Neural cell (in vitro differentiated cells): ENCODE results near the gene PNPLA6. TPM values are rescaled to one million over a fixed set of nuclear protein-coding genes. Genes with fewer than 3 reads are reported as not detected.
A peak's percentile ranks its signal among the peaks of the same experiment; 100 is the strongest.

Experiments used
- H2AFZ ChIP-seq: fragments of 200-600, 300-800 bp; sonication (generic), shearing (Covaris generic); 2 replicates; pipeline ENCODE4 v1.6.0; 2014; ENCODE audit warnings: low read depth, mild to moderate bottlenecking, antibody characterized with exemption, low read length, moderate library complexity
- H3F3A ChIP-seq: fragments of 200-600 bp; shearing (Covaris generic); 2 replicates; pipeline ENCODE4 v1.6.1; 2016; ENCODE audit warnings: mild to moderate bottlenecking, moderate library complexity, mixed read lengths, antibody characterized with exemption, low read length; ENCODE audit not compliant: insufficient read depth, poor library complexity, severe bottlenecking
- H3K27ac ChIP-seq: fragments of 200-600, 300-800 bp; sonication (generic), shearing (Covaris generic); 2 replicates; pipeline ENCODE4 v1.5.1; 2014; ENCODE audit warnings: mild to moderate bottlenecking, low read length, moderate library complexity
- H3K27me3 ChIP-seq: fragments of 300-800, 200-600 bp; sonication (generic), shearing (Covaris generic); 2 replicates; pipeline ENCODE4 v1.6.0; 2014; ENCODE audit warnings: mild to moderate bottlenecking, low read depth, low read length, moderate library complexity; ENCODE audit not compliant: insufficient read depth
- H3K36me3 ChIP-seq: fragments of 300-800, 200-600 bp; sonication (generic), shearing (Covaris generic); 2 replicates; pipeline ENCODE4 v1.5.1; 2014; ENCODE audit warnings: mild to moderate bottlenecking, antibody characterized with exemption, low read length, moderate library complexity; ENCODE audit not compliant: insufficient read depth
- H3K4me2 ChIP-seq: fragments of 300-800, 200-600 bp; sonication (generic), shearing (Covaris generic); 2 replicates; pipeline ENCODE4 v1.6.0; 2014; ENCODE audit warnings: mild to moderate bottlenecking, low read length
- H3K4me3 ChIP-seq: fragments of 300-800, 200-600 bp; sonication (generic), shearing (Covaris generic); 2 replicates; pipeline ENCODE4 v1.5.1; 2014; ENCODE audit warnings: mild to moderate bottlenecking, low read length, moderate library complexity
- H3K79me2 ChIP-seq: fragments of 200-600 bp; shearing (Covaris generic); replicated peaks from 2 replicates; pipeline ENCODE4 v1.6.0; 2014; ENCODE audit warnings: mild to moderate bottlenecking, low read length, moderate library complexity; ENCODE audit not compliant: insufficient read depth
- H3K9ac ChIP-seq: fragments of 300-800, 200-600 bp; sonication (generic), shearing (Covaris generic); 2 replicates; pipeline ENCODE4 v1.6.1; 2016; ENCODE audit warnings: mild to moderate bottlenecking, low read length, mixed read lengths
- H3K9me2 ChIP-seq: fragments of 200-600 bp; shearing (Covaris generic); 2 replicates; pipeline ENCODE4 v1.6.1; 2016; ENCODE audit warnings: mild to moderate bottlenecking, low read length, mixed read lengths; ENCODE audit not compliant: insufficient read depth
- H3K9me3 ChIP-seq: fragments of 200-600, 300-800 bp; sonication (generic), shearing (Covaris generic); 2 replicates; pipeline ENCODE4 v1.6.1; 2016; ENCODE audit warnings: mild to moderate bottlenecking, mixed run types, low read length, moderate library complexity, mixed read lengths
- H4K20me1 ChIP-seq: fragments of 200-600 bp; shearing (Covaris generic); 2 replicates; pipeline ENCODE4 v1.6.1; 2016; ENCODE audit warnings: mild to moderate bottlenecking, mixed run types; ENCODE audit not compliant: insufficient read depth
- CTCF ChIP-seq: fragments of 450-650 bp; IDR thresholded peaks from 2 replicates; pipeline ENCODE4 v1.5.1; 2014; ENCODE audit warnings: antibody characterized with exemption, mild to moderate bottlenecking, moderate library complexity; ENCODE audit not compliant: poor library complexity, severe bottlenecking
- EP300 ChIP-seq: fragments of 450-650 bp; conservative IDR thresholded peaks from 2 replicates; pipeline ENCODE4 v1.6.1; 2014; ENCODE audit warnings: antibody characterized with exemption, mild to moderate bottlenecking, moderate library complexity; ENCODE audit not compliant: poor library complexity, severe bottlenecking
- EZH2 ChIP-seq: fragments of 200-600, 300-800 bp; shearing (Covaris generic), sonication (generic); IDR thresholded peaks from 2 replicates; pipeline ENCODE4 v1.6.1; 2014; ENCODE audit warnings: antibody characterized with exemption, low read length, borderline replicate concordance, mild to moderate bottlenecking; ENCODE audit not compliant: insufficient read depth, poor library complexity, severe bottlenecking
- MXI1 ChIP-seq: fragments of 450-650 bp; conservative IDR thresholded peaks from 2 replicates; pipeline ENCODE4 v1.6.1; 2014; ENCODE audit warnings: antibody characterized with exemption, mild to moderate bottlenecking; ENCODE audit not compliant: poor library complexity, severe bottlenecking
- POLR2AphosphoS5 ChIP-seq: IDR thresholded peaks from 2 replicates; pipeline ENCODE4 v1.6.1; 2012
- RAD21 ChIP-seq: fragments of 450-650 bp; conservative IDR thresholded peaks from 2 replicates; pipeline ENCODE4 v1.6.1; 2014; ENCODE audit warnings: antibody characterized with exemption, mild to moderate bottlenecking, moderate library complexity
- REST ChIP-seq: IDR thresholded peaks from 2 replicates; pipeline ENCODE4 v1.6.1; 2012; ENCODE audit warnings: borderline replicate concordance
- SMC3 ChIP-seq: fragments of 450-650 bp; conservative IDR thresholded peaks from 2 replicates; pipeline ENCODE4 v1.6.1; 2014; ENCODE audit warnings: antibody characterized with exemption, mild to moderate bottlenecking, moderate library complexity; ENCODE audit not compliant: poor library complexity
- TAF1 ChIP-seq: IDR thresholded peaks from 2 replicates; pipeline ENCODE4 v1.6.1; 2012; ENCODE audit warnings: low read depth
- polyA plus RNA-seq: library from polyadenylated mRNA; depleted of rRNA; stranded (reverse); fragments of >200 nt; gene quantifications from 2 replicates; pipeline ENCODE4 v1.2.3, GENCODE V29; 2014

PNPLA6 gene
- polyA plus RNA-seq, 1 donor from 2014 or later: 10.8 TPM

- Histone ChIP-seq H3K4me2 (peak overlapping the region; percentile 95), H3K9me2 (no peaks in the 10 kb centered on the region), H3K27me3 (no peaks in the 10 kb centered on the region), H2AFZ (peak overlapping the region; percentile 80), H3K9ac (peak overlapping the region; percentile 69), H4K20me1 (no peaks in the 10 kb centered on the region), H3F3A (no peaks in the 10 kb centered on the region), H3K27ac (peak overlapping the region; percentile 64), H3K36me3 (no peaks in the 10 kb centered on the region), H3K9me3 (no peaks in the 10 kb centered on the region), H3K79me2 (peaks cover 11% of the 10 kb centered on the region), H3K4me3 (peak overlapping the region; percentile 87)
- TF ChIP-seq SMC3 (no peak), CTCF (no peak), EP300 (no peak), EZH2 (no peak), POLR2AphosphoS5 (no peak), REST (no peak), MXI1 (no peak), TAF1 (no peak), RAD21 (no peak)
Measured at GRCh38 chr19:7521551-7522071, 13.9 kb upstream of the PNPLA6 start.

GRCh38 chr19:7522072-7522922 lies 13.2 kb upstream of the PNPLA6 start, which contains the start of gene MCOLN1:
TSS of gene MCOLN1 (plus strand) at chr19:7522624. CDS start at chr19:7522751, 127 bp downstream.
- peak within 1 kb of the TSS; percentile 95 for H3K4me2 ChIP-seq
- no peaks in the 10 kb centered on the region for H3F3A ChIP-seq
- H3K9me2 ChIP-seq: no peaks in the 10 kb centered on the region
- no peaks in the 10 kb centered on the region for H3K9me3 ChIP-seq
- peak within 1 kb of the TSS; percentile 69 for H3K9ac ChIP-seq
- no peaks in the 10 kb centered on the region for H3K36me3 ChIP-seq
- H2AFZ ChIP-seq: peak within 1 kb of the TSS; percentile 80
- H3K27me3 ChIP-seq: no peaks in the 10 kb centered on the region
- peak; percentile 79 for TF ChIP-seq TAF1
- TF ChIP-seq SMC3: peak; percentile 56
- TF ChIP-seq EP300: peak; percentile 79
- peak; percentile 71 for TF ChIP-seq POLR2AphosphoS5
- TF ChIP-seq EZH2: no peak
- TF ChIP-seq RAD21: peak; percentile 16
- TF ChIP-seq MXI1: peak; percentile 94
- no peak for TF ChIP-seq CTCF
- peak; percentile 53 for TF ChIP-seq REST
- H3K4me3 ChIP-seq: peak within 1 kb of the TSS; percentile 87
- peaks cover 4% of the 10 kb centered on the region for H3K79me2 ChIP-seq
- H3K27ac ChIP-seq: peak within 1 kb of the TSS; percentile 64
- no peaks in the 10 kb centered on the region for H4K20me1 ChIP-seq
